SIG-M5 (cell line): Measurements from ENCODE around the gene LCE1D.

ENCODE experiments used
- DNase-seq: peaks from one replicate; lab custom pipeline; 2025; lab: John Stamatoyannopoulos, UW

Gene LCE1D

DNA sequence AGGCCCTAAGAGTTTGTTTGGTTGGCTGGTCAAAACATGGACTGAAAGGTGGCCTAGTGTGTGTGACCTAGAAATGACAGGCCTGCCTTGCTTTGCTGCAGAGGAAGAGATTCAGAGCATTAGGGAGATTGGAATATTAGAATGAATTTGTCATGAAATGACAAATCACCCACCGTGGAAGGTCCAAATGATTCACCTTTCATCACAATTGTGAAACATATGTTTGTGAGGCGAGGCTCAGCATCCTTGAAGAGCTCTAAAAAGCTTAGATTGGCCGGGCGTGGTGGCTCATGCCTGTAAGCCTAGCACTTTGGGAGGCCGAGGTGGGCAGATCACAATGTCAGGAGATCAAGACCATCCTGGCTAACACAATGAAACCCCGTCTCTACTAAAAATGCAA, 20.8 kb downstream of the LCE1D start:
- no peak for DNase-seq

DNA sequence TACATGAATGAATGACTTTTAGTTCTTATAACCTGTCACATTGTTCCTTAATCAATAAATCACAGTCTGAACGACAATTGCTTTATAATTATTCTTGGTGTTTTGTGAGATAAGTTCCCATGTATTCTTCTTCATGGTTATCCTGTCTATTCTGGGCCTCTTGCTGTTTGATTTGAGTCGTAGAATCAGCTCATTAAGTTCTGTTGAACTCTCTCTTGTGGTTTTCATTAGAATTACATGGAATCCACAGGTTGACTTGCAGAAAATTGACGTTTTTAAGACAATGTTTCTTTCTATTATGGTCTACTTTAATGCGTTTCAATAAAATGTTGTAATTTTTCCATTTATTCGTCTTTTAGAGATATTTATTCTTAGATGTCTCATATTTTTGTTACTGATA, 26.8 kb downstream of the LCE1D start:
- no peak for DNase-seq

DNA sequence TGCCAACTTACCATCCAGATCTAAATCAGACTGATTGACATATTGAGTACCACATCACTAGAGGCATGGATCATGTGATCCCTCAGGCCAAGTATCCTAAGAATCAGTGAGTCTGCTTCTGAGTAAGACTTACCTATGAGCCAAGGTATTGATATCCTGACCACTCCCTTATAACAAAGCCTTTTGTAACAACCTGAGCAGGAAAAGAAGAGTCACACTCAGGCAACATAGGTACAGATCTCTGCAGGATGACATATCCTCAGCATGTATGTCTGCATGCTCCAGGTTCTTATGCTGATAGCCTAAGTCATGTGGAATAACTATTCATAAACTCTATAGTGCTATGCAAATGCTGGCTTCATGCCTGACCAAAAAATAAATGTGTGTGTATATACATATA, 28.4 kb downstream of the LCE1D start:
- DNase-seq = no peak

DNA sequence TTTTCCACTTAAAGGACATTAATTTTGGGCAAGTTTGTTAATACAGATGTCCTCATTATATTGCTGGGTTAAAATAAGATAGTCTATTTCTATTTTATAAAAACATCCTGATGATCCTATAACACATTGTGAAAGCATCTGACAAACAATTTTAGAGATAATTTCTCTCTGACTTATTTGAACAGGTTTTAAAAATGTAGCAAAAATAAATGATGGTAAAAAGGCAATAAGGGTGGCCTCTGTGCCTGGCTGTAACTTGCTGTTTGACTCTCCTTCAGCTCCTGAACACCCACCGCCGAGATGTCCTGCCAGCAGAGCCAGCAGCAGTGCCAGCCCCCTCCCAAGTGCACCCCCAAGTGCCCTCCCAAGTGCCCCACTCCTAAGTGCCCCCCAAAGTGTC, 30.7 kb downstream of the LCE1D start, which contains the start of gene LCE1A:
LCE1A (plus strand) TSS at position 301 of the 400 bp plus-strand sequence; CDS start at position 301, 0 bp downstream.
- DNase-seq = no peak

DNA sequence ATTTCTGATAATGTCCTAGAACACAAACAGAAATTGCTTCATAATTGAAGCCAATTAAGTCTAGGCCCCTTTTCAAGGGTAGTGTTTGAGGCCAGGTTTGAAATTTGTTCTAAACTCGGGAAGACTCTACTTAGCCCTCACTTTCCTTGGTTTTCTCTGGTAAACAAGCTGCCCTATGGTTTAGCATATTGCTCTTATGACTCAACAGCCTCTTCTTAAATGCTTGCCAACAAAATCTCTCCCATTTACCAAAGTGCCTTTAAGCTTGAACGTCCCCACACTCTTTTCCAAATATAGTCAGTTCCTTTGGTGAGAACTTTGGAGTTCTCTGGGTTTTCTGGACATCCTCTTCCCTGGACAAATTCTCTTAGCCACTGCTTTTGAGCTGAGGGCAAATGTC, 40.3 kb downstream of the LCE1D start:
- DNase-seq = no peak

DNA sequence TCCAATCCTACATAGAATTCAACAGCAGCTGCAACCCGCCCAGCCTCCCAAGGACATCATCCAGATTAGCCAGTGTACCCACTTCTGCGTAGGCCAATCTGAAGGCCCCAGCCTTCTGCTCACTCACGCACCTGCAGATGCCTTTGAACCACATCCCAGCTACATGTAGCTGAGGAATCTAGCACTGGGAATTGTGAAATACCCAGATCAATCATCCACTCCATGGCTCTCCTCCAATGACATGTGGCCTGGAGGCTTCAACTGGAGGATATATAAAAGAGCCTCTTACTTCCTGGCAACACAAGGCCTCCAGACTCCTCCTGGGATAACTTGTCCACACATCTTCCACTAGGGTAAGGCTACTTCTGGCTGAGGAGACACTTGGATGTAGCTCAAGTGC, 46.0 kb downstream of the LCE1D start, which contains the start of gene LCE6A:
LCE6A (plus strand) TSS at position 301 of the 400 bp plus-strand sequence. CDS start 665 bp downstream, outside the sequence.
- DNase-seq = no peak
